HG02610 (cell line): Measurements from ENCODE around the gene VDAC1.

Experiments
- ATAC-seq: cut with Tn5 transposase; IDR thresholded peaks from one replicate; pipeline ENCODE4 v1.9.1; 2021; ENCODE audit warnings: mild to moderate bottlenecking, moderate library complexity; ENCODE audit not compliant: unreplicated experiment

Gene VDAC1

DNA sequence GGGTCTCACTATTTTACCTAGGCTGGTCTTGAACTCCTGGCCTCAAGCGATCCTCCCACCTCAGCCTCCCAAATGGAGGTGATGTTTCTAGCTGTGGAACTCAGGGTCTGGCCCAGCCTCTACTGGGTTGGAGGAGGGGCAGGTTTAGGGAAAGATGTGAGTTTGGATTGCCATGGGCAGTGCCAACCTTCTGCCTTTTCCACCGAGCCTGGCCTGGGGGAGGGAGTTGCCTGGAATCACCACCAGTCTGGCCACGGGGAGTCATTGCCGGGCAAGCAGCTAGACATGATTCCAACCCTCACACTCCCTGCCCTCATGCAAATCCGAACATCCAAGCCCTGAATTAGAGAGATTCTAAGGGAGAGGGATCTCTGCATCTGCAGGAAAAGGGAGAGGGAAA lies 21.0 kb upstream of the VDAC1 start:
- ATAC-seq = no peak

DNA sequence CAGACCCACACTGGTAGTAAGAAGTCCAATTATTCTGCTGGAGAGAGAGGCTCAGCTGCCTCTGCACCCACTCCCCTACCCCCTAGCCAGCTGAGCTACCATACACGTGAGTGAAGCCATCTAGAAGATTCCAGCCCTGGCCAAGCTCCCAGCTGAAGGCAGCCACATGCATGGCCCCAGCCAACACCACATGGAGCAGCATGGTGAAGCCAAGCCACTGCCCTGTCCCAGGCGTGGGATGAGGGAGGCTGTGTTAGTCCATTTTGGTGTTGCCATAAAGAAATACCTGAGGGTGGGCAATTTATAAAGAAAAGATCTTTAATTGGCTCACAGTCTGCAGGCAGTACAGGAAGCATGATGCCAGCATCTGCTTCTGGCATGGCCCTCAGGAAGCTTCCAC lies 20.0 kb upstream of the VDAC1 start:
- ATAC-seq = no peak

DNA sequence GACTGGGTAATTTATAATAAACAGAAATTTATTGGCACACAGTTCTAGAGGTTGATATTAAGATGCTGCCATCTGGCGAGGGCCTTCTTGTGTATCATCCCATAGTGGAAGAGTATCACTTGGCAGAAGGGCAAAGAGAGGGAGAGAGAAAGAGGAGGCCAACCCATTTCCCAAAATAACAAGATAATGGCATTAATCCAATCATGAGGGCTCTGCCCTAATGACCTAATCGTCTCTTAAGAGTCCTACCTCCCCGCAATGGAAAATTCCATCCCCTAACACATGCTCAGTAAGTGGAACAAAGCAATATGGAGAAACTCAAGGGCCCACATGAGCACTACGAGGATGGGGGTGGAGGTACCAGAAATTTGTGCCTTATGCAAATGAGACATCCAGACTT lies 17.6 kb upstream of the VDAC1 start:
- ATAC-seq = no peak

DNA sequence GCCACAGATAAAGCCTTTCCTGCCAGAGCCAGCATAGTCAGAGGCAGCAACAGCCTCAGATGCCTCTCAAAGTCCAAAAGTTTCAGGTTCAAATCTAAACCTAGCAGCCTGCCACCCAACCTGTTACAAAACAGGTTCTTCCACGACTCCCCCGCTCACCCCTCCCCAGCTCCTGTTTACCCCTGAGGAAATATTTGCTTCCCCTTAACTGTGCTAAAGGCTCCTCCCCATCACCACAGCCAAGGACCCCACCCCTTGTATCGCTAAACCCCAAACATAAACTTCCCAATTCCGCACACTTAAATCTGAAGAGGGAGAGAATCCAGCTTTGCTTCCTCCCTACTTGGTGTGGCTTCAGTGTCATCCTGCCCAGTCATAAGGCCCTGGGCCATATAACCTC lies 15.4 kb upstream of the VDAC1 start:
- ATAC-seq = no peak

DNA sequence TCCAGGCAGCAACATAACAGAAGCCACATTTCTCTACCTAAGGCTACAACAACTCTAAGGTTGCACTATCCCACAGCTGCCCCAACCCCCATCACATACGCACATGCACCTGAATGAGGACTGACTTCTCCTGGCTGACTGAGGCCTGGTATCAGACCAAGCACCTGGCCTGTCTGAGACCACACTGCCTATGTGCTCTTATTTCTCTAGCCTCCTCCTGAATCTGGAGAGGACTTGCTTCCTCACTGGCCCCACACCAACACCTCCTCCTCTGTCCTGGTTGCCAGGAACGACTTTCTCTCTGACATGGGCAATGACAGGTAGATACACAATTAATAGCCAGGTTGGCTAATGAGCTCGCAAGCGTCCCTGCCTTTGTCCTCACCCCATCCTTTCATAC lies 14.9 kb upstream of the VDAC1 start:
- no peak for ATAC-seq

DNA sequence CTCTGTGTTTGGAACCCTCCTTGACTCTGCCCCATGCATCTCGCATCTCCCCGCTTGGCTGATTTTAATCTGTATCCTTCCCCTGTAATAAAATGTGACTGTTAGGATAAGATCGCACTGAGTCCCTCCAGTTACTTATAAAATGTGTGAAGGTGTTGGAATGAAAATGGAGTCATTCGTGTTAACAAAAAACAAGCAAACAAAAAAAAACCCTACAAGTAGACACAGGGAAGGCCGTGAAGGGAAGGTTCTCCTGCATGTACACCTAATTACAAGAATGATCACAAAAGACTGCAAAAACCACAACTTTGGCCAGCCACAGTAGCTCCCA lies 14.2 kb upstream of the VDAC1 start:
- no peak for ATAC-seq

DNA sequence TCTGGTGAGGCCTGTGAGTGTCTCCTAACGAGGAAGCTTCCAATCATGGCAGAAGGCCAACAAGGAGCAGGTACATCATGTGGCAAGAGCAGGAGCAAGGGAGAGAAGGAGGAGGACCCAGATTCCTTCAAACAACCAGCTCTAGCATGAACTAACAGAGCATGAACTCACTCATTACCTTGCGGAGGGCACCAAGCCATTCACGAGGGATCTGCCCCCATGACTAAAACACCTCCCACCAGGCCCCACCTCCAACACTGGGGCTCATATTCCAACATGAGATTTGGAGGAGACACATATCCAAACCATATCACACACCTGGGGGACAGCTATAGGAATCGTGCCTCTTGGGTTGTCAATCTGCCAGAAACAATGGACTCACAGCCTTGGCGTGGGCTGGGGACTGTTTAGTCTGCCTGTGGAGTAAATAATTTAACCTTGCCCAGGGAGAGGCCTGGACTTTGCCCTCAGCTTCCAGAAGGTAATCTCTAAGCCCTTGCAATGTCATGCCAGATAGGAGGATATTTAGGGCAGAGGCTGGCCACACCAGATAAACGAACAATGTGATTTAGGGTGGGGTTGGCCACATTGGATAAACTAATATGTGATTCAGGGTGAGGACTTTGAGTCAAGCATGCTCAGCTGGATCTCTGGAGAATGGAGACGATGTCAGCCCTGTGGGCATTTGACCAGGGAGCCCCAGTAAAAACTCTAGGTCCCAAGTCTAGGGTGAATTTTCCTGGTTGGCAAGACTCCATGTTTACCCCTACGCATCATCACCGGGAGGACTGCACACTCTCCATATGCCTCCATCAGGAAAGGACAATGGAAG lies 13.6 kb upstream of the VDAC1 start:
- ATAC-seq = no peak

DNA sequence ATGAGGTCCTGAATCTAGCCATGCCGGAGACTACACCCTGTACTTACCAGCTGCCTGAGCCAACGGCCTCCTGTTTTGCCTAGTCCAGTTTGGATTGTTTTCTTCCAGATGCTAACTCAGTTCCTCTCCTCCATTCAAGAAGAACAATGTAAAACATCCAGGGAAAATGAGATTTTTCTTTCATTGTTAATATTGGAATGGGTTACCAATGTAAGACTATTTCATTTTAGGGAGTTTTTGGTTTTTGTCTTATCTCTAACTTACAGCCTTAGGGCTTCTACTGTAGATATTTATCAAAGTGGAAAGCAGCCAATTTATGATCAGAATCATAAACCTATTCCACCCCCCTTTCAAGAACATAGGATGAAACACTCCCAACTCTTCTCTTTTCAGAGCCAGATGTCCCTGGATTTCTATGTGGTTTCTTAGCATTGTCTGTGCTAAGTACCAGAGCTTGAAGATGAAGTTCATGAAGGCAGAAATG lies 3.5 kb upstream of the VDAC1 start:
- no peak for ATAC-seq

DNA sequence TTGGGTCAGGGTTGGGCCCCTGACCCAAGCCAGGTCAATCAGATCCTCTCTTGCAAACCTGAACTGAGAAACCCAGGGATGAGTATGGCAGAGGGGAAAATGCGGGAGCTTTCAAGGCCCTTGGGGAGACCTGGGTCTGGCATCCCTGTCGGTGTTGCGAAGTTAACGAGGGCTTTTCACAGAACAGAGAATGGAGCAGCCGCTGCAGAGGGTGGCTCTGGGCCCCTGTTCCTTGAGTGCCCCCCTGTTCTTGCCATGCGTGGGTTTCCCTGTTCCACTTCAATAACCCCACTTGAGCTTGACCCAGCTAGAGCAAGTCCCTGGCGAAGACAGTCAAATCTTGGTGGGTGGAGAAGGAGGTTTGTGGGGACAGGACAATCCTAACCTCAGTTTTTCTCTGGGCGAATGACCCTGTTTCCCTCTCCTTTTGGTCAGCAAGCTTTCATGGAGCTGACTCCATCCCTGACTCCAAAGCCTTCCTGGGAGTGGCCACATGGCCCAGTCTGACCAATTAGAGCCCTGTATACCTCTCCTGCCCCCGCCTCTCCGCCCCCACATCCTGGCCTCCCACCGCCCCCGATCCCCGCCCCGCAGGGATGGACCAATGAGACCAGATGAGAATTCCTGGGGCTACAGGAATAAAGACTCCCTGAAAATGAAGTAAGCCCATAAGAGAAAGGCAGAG lies 2.9 kb upstream of the VDAC1 start:
- ATAC-seq = no peak

DNA sequence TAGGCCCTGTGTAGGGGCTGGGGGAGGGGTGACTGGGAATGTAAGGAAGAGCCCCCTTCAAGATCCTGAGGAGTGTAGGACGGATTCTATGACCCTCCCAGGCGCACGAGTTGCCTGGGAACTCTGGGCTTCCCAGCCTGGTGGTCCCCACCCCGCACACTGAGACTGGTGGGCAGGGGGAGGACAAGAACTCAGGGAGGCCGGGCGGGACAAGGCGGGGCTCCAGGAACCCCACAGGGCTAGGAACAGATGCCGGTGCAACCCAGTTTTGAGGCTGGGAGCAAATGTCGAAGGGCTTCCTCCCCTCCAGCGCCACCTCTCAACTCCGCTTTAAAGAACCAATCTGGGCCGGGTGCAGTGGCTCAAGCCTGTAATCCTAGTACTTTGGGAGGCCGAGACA lies 1.3 kb upstream of the VDAC1 start:
- no peak for ATAC-seq

DNA sequence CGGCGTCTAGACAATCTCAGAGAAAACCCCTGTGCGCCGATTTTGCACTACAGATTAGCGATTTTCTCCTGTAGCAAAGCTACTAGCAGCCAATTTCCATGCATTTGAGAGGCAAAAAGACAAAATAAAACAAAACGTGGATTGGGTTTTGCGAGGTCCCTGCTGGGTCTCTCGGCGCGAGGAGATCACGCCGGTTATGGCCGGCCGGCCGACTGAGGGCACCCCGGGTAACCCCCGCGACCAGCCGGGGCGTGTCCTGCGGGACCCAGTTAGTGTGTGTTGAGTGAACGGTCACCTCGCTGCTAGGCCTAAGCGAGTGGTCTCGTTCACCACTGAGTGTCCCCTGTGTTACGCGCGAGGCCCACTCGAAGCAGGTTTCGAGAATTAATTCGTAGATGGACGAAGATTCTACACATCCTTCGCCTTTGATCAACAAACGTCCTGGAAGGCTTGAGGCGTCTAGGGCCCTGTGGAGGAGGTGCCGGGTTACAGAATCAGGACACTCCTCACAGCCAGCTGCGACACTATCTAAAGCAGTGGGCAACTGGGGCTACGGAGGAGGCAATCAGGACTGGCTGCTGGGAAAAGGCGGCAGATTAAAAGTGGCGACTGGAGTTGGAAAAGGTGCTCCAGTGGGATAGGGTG lies 764 bp upstream of the VDAC1 start:
- no peak for ATAC-seq

DNA sequence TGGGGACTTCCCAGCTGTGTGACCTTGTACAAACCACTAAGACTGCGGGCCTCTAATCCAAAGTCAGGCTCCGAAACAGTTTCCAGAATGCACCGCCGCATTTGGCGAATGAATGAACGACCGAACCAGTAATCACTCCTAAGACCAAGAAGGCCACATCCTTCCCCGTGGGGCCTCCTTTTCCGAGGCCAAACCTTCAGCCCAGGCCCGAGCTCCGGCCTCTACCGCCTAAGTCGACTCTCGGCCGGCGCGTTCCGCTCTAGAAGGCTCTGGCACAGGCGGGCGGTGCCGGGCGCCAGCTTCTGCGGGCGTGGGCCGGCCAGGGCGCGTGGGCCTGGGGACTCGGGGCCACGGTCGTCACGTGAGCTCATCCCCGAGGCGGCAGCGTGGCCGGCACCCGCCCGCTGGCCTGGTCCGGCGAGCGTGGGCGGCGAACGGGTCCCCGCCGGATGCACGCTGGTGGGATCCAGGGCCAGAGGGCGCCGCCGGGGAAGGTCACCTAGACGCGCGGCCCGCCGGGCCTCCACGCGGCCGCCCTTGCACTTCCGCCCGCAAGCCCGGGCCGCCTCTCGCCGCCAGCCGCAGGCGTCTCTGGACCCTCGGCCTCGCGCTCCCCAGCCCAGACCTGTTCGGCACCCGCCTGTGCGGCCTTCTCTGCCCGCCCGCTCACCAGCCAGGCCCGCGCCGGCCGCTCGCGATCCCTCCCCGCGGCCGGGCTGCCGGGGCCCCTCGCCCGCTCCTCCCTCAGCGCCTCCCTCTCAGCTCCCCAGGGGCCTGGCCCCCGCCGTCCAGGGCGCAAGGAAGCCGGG lies 754 bp downstream of the VDAC1 start:
- peak; percentile 27 for ATAC-seq

DNA sequence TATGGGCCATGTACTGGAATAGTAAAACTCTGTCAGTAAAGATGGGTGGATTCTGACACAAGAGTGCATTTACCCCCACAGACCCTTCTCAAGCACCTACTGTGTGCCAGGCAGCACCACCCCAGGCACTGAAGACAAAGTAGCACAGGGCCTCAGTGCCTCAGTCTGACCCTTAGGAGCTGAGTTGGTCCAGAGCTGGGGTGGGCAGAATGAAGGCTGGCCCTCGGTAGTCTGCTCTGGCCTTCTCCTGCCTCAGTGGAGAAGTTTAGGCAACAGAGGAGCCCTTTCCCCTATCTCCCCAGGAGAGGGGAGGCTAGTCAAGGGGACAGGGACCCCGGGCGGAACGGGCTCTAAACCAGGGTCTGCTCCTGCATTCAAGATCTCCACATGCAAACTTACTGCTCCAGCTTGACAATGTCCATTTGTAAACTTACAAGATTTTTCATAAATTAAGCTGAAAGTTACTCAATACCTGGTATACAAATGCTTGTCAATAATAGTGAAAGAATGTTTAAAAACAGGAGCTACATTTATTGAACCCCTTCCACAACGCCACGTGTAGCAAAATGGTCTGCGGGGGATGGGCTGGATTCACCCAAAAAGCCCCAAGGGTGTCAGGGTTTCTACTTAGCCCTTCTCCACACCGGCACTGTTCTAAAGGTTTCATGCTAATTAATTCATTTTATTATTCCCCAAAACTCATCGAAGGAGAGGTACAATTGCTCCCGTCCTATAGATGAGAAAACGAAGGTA lies 1.5 kb downstream of the VDAC1 start:
- ATAC-seq = peak; percentile 1

DNA sequence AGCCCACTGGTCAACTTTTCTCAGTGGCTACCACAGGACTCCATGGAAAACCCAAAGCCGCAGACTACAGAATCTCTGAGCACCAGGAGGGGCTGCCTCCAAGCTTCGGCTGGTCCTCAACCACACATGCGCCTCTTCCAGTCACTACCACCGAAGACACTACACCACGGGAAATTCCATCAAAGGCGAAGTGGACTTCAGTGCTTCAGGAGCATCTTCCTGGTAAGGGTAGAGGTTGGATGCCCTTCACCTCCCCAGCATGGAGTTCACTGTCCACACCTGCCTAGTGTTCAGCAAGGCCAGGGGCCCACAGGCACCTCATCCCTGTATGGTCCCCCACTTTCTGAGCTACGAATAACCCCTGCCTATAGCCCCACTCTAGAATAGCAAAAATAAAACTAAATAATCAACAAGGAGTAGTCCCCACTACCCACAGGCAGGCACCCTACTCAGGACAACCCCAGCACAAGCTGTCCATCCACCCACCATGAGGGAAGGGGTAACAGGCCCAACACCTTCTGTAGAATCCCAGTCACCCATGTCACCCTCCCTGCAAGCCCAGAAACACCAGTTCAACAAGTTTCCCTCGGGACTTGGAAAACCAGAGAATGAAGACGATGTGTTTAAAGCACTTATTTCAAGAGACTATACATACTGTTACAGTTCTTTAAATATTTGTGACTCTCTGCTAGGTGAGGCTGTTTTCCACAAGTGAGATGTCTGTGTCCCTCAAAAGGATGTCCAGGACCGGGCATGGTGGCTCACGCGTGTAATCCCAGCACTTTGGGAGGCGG lies 2.6 kb downstream of the VDAC1 start:
- ATAC-seq = no peak

DNA sequence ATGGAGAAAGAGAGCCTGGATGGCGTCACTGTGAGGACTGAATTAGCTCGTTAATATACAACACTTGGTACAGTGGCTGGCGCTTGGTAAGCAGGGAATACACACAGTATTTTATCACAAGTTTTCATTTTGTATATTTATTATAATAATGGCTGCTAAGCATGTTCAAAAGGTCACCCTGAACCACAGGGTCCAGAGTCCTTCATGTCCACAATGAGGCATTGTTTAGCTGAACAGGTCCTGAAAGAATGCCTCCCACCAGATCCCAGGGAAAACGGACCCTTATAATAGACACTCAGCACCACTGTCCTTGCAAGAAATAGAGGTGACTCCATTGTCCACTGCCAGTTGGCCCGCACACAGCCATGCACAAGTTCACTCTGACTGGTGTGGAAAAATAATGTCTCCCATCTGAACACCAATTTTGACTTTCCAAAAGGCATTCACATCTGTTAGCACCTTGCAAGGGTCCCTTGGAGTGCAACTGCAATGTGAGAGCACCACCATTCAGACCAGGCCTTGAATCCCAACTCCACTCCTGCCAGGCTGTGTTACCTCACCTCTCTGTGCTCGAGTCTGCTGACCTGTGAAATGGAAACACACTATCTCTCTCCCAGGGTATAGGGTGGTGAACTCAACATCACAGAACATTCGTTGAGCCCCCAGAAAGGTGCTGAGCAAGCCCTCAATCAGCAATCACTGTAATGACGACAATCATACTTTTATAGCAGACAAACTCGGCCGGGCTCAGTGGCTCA lies 3.9 kb downstream of the VDAC1 start:
- ATAC-seq = no peak

DNA sequence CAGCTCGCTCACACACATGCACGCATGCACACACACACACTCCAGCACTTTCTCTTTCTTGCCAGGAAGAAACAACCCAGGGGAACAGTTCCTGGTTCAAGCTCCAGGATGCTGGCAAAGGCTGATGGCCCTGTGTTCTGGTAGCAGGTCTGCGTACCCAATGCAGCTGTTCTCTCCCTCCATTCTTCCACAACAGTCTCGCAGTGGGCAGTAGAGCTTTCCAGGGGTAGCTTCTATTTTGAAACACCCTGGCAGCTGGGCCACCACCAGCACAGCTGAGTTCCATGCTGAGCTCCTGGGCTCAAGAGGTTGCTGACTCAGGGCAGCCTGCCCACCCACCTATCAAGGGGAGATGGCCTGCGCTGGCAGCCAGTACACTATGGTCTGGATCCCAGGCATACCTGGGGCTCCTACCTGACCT lies 4.7 kb downstream of the VDAC1 start:
- ATAC-seq = no peak

DNA sequence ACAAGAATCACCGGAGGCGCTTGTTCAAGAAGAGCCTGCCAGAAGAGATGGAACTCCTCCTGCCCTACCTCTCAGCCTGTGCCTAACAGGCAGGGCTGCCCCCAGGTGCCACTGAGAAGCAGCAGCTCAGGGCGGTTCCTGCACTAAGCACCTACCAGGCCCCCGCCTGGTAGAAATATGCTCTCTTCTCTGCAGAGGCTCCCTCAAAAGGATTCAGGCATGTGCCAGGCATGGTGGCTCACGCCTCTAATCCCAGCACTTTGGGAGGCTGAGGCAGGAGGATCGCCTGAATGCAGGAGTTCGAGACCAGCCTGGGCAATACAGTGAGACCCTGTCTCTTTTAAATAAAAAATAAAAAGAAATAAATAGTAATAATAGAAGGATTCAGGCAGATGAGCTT lies 6.0 kb downstream of the VDAC1 start:
- no peak for ATAC-seq

DNA sequence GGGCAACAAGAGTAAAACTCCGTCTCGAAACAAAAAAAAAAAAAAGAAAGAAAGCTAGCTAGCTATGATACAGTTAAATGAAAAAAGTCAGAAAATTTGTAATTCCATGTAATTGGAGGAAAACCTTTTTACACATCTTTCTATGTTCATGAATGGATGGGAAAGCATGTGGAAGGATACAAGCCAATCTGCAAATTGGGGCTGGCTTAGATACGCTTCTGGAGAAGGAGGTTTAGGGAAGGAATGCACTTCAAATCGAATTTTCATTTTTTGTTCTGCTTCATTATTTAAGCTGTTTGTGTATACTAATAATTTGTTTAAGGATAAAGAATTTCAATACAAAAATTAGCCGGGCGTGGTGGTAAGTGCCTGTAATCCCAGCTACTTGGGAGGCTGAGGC lies 6.7 kb downstream of the VDAC1 start:
- ATAC-seq = no peak

DNA sequence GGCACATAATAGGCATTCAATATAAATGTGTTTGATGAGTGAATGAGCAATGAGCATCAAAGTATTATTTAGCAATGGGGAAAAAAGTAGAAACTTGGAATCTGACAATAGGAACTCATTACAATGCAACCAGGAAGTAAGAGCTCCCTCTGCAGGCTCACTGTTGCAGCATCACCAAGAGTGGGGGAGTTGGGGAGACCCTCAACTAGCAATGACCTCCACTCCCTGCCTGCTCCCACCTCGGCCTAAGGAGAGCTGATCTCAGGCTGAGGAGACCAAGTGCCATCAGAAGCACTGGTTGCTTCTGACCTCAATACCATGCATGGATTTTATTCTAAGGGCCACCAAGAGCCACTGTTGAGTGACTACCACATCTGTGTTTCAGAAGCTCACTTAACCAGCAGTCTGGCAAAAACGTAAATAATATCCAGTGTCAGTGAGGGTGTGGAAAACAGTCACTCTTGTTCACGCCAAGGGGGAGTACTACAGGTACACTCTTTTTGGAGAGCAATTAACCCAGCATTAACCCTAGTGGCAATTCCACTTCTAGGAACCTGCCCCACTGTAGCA lies 8.0 kb downstream of the VDAC1 start:
- ATAC-seq = no peak
